HS-27A (cell line): ENCODE measurements around the gene SSB.
A peak's percentile ranks its signal among the peaks of the same experiment; 100 is the strongest.
"Not testable (repeated sequence)": the region's sequence is repeated elsewhere in the genome, so short reads cannot be mapped to it uniquely, and the experiment has no call there.

Source experiments
- DNase-seq: peaks from one replicate; pipeline ENCODE4 v3.0.0-alpha.2; 2012; ENCODE audit warnings: low read depth, missing footprints

Gene SSB

DNA sequence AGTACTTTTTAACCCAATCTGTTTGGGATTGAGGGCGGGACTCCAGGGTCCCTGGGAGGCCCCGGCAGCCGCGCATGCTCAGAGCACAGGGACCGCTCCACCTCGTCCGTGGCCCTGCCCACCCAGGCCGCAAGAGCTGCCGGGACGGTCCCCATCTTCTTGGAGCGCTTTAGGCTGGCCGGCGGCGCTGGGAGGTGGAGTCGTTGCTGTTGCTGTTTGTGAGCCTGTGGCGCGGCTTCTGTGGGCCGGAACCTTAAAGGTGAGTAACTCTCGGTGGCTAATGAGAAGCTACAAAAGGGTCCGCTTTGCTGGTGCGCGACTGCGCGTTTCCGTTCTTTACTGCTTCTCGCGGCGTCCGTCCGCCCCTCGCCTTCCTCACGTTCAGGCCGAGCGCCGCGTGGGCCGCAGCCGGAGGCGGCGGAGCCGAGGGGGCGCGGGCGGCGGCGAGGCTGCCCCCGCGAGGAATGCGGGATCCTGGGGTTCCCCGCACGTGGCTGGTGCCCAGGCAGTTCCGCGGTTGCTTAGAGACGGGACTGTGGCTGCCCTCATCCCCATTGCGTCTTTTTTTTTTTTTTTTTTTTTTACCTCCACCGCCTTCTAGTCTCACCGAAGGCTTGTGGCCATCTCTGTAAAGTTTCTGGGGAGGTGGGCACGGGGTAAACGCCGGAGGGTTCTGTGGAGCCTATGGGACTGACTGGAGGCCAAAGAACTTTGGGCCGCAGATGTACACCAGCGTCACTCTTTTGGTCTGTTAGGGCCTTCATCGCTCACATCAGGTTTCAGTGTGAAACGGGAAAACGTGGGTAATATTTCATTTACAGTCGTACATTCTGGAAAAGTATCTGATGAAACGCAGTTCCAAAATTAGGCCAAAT, at the start of gene SSB:
SSB (plus strand) TSS at position 154 of the 875 bp plus-strand sequence. CDS start 2,090 bp downstream, outside the sequence.
- DNase-seq: peak; percentile 72

DNA sequence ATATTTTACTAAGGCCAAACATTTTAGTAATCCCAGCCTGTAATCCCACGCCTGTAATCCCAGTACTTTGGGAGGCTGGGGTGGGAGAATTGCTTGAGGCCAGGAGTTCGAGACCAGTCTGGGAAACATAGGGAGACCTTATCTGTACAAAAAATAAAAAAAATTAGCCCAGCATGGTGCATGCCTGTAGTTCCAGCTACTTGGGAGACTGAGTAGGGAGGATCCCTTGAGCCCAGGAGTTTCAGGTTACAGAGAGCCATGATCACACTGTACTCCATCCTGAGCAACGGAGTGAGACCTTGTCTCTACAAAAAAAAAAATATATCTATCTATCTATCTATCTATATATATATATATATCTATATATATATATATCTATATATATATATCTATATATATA, 45.9 kb upstream of the SSB start:
- DNase-seq: no peak

DNA sequence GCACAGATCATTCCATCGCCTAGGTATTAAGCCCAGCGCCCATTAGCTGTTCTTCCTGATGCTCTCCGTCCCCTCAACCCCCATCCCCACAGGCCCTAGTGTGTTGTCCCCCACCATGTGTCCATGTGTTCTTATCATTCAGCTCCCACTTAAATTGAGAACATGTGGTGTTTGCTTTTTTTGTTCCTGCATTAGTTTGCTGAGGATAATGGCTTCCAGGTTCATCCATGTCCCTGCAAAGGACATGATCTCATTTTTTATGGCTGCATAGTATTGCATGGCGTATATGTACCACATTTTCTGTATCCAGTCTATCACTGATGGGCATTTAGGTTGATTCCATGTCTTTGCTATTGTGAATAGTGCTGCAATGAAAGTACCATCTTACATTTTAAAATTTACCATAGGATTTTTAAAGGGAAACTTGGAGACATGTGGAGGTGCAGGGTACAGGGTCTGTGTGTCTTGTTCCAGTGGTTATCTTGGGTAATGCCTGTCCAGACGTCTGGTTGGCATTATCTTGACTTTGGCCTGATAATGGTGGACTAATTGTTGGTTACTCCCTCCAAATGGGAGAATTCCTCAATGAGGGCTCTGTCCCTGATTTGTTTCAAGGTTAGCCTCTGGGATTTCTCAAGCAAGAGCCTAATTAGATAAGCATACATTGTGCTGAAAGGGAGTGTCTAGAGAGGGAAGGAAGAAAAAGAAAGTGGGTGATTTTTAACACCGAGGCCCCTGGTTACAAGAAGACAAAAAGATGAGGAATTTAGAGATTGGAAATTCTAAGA, 43.4 kb upstream of the SSB start:
- DNase-seq: no peak

DNA sequence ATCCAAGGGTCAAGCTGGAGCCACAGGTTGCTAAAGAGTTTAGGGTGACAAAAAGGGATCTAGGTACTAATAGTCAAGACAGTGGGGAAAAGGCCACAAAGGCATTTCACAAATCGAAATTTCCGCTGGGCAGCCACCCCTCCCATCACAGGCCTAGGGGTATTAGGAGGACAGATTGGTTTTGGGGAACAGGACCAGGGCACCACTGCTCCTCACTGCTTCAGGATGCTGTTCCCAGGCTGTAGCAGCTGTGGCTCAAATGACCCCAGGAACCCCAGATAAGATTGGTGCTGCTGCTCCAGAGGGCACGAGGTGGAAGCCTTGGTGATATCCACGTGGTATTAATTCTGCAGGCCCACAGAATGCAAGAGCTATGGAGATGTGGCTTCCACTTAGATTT, 42.3 kb upstream of the SSB start:
- no peak for DNase-seq

DNA sequence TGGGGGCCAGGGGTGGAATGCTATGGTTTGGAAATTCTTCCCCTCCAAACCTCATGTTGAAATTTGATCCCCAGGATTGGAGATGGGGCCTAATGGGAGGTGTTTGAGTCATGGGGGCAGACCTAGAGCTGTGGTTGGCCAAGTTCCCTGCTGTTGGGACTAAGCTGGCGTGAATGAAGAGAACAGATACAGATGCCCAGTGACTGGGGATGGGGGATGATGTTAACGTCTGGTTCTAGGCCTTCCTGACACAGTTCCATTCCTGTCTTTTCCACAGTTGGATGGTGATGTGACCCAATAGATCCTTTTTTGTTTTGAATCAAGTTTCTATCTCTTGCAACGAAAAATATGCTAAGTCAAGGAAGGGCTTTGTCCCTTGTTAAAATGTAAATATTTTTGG, 41.3 kb upstream of the SSB start:
- no peak for DNase-seq

DNA sequence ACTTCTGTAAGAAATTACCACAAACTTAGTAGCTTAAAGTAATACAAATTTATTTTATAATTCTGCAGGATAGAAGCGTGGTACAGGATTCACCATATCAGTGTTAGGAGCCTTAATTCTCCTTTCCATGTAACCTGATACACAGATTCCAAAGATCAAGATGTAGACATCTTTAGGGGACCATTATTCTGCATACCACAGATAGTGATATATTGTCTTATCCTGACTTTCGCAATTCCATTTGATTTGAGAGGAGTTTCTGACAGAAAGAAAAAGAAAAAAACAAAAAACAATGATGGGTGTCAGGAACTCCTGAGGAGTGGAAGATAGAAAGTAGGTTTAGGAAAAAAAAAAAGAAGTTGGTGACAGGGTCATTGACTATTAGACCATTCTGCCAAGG, 40.9 kb upstream of the SSB start:
- DNase-seq: no peak

DNA sequence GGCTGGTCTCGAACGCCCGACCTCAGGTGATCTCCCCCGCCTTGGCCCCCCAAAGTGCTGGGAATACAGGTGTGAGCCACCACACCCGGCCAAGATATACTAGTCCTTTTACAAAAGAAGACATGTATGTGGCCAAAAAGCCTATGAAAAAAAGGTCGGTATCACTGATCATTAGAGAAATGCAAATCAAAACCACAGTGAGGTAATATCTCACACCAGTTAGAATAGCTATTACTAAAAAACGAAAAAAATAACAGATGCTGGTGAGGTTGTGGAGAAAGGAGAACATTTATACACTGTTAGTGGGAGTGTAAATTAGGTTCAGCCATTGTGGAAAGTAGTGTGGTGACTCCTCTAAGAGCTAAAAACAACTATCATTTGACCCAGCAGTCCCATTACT, 38.7 kb upstream of the SSB start:
- no peak for DNase-seq

DNA sequence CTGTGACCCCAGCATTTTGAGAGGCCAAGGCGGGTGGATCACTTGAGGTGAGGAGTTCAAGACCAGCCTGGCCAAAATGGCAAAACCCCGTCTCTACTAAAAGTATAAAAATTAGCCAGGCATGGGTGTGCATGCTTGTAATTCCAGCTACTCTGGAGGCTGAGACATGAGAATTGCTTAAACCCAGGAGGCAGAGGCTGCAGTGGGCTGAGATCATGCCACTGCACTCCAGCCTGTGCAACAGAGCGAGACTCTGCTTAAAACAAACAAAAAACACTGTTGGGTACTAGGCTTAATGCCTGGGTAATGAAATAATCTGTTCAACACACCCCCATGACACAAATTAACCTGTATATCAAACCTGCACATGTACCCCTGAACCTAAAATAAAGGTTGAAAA, 37.9 kb upstream of the SSB start:
- DNase-seq: not testable (repeated sequence)

DNA sequence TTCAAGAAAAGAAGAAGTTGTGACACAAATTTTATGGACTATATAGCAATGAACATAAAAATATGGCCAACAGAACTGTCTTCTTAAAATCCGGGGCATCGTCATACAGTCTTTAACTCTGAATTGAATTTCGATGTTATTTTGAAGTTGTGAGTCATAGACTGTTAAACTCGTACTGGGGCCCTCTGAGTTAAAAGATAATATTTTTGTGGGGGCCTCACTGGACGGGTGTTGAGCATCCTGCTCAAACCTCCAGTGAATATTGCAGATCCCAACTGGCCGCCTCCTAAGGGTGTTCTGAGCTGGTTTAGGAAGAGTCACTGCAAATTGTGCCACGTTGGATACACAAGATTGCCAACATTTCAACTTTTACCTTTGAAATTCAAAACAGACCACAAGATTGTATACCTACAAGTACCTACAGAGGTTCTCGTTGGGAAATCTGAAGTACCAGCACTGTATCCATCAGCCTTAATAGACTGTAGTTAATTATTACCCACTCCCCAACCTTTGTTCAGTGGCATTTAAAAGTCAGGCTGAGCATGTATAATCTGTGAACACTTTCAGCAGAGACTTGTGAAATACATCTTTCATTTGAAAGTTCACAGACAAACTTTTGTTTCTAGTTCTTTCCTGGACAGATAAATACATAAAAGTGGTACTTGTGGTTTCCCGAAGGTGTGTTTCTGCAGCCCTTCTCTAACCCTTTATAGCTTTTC, 37.3 kb upstream of the SSB start:
- no peak for DNase-seq

DNA sequence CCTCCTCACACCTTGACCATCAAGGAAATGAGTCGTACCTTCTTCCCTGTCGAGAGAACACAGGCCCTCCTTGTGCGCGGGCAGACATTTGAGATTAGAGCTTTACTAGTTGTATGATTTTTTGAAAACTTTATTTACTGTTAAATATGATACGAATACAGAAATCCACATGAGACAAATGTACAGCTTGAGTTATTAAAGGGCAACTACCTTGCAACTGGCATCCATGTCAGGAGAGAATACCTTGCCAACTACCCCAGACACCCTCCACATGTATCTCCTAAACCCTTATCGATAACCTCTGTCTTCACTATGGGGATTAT, 36.7 kb upstream of the SSB start:
- no peak for DNase-seq

DNA sequence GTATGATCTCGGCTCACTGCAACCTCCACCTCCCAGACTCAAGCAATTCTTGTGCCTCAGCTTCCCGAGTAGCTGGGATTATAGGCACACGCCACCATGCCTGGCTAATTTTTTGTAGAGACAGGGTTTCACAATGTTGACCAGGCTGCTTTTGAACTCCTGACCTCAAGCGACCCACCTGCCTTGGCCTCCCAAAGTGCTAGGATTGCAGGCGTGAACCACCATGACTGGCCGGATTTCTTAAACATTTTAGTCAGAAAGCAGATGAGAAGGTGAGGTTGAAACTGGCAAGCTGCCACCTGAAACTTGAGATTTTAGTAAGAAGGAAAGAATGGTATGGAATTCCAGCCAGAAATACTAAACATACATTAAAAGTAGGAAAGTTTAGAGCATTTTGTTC, 33.1 kb upstream of the SSB start:
- DNase-seq: no peak

DNA sequence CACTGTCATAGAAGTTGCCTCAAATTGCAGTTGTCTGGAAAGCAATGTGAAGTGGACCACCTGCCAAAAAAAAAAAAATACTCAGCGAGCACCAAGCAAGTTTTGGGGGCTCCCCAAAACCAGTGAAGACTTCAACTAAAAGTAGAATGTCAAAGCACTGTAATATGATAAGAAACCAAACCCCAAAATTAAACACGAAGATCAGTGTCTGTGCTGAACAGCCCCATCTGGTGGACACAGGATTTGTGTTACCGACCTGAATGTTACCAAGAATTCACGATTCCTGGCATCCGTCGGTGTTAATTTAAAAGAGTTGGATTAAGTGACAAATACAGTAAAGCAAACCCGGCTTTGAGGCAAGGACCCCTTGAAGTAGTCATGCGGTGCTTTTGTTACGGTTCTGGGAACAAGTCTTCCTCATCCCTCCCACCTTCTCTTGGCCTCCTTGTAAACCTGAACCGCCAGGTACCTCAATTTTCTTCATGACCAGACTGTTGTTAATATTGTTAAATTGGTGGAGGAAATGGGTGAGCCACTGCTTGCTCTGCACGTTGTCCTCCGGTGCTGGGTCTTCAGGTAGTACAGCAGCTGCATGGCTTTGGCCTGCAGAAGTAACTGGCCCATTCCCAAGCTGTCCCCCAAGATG, 31.3 kb upstream of the SSB start:
- no peak for DNase-seq

DNA sequence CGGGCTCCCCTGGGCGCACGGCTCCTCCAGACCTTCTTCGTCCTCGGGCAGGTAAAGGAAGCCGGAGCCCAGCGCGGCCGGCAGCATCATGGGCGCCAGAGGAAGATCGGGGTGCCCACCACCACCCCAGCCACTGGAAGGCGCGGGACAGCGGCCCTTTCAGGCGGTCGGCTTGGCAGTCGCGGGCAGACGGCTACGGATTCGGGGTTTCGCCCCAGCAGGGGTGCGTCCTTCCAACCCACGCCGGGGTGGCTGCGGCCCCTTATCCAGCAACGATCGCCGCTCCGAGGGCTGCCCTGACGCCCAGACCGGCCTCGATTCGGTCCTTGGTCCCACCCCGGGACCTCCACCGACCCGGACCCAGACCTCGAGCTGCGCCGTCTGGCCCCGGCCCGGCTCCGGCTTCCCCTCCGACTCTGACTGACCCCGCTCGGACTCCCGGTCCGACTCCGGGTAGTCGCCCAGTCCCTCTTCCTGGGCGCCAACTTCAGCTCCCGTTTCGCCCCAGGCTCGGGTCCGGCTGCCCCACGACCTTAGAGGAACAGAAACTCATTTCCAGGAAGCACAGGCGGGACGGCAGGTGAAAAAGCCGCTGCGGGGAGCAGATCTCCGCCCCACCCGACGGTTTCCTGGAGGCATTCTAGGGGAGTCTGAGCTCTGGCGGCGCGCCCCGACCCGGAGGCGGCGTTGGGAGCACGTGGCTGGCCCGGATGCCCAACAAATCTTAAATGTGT, 30.2 kb upstream of the SSB start:
- DNase-seq: no peak

DNA sequence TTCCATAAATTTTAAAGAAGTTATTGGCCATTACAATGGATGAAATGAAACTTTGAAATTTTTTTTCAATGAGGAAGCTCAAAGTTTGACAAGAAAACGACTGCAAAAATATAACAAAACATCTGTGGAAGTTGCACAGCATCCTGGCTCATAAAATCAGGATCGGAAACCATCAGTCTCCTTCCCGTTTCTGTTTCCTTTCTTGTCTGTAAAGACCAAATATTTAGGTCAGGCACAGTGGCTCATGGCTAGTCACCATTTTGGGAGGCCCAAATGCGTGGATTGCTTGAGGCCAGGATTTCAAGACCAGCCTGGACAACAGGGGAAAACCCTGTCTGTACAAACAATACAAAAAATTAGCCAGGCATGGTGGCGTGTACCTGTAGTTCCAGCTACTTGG, 27.6 kb upstream of the SSB start:
- DNase-seq: no peak

DNA sequence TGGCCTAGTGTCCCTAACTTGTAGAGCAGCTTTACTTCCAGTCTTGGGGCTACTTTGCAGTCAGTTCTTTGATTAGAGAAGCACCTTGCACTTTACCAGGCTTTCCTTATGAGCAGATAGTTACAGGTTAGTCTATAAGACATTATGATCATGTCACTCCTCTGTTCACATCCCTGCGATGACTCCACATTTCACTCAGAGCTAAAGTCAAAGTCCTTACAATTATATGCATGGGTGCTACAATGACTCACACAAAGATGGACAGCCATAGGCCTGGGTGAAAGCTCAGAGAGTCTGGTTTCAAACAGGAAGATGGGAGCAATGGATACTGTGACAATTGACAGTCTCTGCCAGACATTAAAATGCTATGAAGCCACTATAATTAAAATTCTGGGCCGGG, 27.1 kb upstream of the SSB start:
- no peak for DNase-seq

DNA sequence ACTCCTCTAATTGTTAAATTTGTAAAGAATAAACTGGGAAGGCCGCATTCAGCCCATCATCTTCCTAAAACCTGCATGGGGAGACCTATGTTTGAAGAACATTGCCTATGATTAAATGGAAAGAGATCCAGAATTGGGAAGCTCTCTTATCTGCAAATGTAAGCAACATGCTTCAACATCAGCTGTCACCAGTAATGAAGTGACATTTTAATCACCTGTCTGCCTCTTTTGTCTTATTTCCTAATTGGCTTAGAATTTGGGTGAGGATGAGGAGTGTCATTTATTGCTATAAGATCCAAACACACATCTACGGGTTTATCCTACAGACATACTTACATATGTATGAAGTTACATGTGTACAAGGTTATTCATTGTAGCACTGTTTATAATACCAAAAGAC, 26.0 kb upstream of the SSB start:
- no peak for DNase-seq

DNA sequence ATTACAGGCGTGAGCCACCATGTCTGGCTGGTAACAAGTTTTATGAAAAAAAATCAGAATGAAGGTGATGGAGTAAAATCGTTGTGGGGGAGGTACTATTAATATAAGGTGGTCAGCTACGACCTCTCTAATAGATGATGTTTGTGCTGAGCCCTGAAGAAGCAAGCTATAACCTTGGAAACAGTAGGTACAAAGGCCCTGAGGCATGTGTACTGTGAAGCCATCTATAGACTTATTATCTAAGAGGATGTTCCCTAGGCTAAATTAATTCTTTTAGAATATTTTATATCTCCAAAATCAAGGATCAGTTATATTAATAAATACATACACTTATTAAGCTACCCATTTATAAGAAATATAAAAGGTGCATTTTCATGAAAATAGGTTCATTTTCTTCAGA, 23.3 kb upstream of the SSB start:
- DNase-seq: no peak

DNA sequence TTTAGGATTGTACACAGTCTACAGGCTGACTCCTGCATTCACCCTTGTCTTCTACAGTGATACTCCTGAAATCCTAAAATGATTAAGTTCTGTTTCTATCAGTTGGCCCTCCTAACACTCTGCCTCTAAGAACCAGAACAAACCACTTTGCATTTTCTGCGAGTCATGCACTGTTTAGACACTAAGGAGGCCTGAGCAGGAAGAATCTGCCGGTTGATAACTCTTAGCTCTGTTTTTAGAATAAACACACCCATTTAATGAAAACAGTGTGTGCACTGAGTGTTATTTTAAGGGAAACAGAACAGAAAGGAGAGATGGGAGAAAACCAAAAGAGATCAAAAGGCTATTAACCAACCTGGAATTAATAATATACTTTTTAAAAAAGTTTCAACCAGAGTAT, 22.9 kb upstream of the SSB start:
- DNase-seq: no peak

DNA sequence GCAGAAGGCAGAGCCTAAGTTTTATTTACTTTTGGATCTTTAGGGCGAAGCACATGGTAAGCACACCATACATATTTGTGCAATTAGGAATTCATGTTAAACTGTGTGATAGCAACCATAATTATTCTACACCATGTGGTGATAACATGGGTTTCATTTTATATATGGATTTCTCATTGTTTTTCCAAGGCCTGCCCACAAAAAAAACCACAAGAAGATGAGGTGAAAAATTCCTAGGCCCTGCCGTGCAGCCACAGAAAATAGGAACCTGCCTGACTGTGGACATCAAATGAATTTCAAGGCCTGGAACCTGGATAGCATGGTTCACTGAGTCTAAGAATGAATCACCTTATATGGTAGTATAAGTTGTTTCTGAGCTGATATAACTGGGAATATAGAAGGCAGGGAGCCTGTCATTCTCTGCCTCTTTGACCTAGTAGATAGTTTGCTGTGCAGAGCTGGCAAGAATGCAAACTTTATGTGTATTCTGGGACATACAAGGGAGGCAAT, 22.4 kb upstream of the SSB start:
- DNase-seq: no peak

DNA sequence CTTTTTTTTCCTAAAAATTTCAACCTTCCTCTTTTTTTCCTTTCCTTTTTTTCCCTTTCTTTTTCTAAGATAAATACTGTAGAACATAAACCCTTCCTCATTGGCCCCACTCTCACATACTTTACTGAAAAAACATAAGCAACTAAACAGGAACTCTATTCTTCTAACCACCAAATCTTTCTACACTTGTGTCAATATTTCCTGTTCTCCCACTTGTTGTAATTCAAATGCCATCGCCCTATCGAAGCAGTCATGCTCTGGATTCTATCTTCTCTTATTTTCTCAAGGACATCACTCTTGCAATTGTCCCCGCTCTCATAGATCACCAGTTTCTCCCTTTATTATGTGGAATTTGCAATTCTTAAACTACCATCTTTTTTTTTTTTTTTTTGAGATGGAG, 20.2 kb upstream of the SSB start:
- no peak for DNase-seq

DNA sequence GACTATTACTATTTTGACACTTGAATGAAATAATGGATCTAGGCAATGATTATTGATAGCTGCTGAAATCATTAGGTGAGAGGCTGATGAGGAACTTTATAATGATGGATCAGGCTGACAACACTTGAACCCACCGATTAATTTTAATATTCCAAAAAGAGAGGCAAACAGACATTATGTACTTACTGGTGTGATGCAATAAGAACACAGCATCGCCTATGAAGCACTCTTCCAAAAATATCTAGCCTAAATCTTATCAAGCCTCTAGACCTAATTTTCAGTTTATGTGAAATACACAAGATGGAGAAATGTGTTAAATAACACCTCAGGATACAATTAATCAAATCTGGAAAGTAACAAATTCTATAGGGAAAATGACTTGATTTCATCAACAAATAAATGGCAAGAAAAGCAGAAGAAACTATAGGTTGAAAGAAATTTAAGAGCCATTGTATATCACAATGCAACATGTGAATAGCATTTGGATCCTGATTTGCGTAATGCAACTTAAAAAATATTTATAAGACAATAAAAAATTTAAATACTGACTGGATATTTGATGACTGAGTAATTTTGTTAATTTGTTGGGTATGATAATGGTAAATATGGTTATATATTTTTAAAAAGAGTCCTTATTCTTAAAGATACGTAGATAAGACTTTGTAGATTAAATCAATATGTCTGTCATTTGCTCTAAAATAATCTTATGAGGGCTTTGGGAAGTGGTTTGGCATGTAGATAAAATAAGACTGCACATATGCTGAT, 17.2 kb upstream of the SSB start:
- no peak for DNase-seq
